MCF 10A (cell line): Measurements from ENCODE around the gene EXD3. TPM values are rescaled to one million over a fixed set of nuclear protein-coding genes. Genes with fewer than 3 reads are reported as not detected.
"Not testable (repeated sequence)": the region's sequence is repeated elsewhere in the genome, so short reads cannot be mapped to it uniquely, and the experiment has no call there.

Source experiments
- BruUV-seq: library from RNA; stranded (reverse); fragments of 400-500 nt; replicated peaks from 2 replicates; lab custom pipeline; 2021; lab: Mats Ljungman, UMichigan
- CTCF ChIA-PET: fragments of 300-600 bp; sonication (Branson Sonifier 250); formaldehyde crosslinking; extraction: SDS; loops from one replicate; lab custom pipeline; 2021; ENCODE audit warnings: antibody characterized with exemption, inconsistent platforms; lab: Yijun Ruan, JAX
- POLR2A ChIA-PET: fragments of 300-600, 350-650 bp; sonication (Branson Sonifier 250); formaldehyde crosslinking; extraction: SDS; loops from one replicate; lab custom pipeline; 2020; ENCODE audit warnings: antibody characterized with exemption, inconsistent platforms; lab: Yijun Ruan, JAX
- DNase-seq: peaks from one replicate; pipeline ENCODE4 v3.0.0-alpha.2; 2018; ENCODE audit not compliant: unreplicated experiment
- H3K27ac Mint-ChIP-seq: one replicate; pipeline ENCODE4 v1.8.0; 2022; ENCODE audit warnings: mild to moderate bottlenecking, low read depth, mixed read lengths; ENCODE audit not compliant: unreplicated experiment
- H3K27me3 Mint-ChIP-seq: one replicate; pipeline ENCODE4 v1.8.0; 2022; ENCODE audit warnings: mixed read lengths; ENCODE audit not compliant: insufficient read depth, unreplicated experiment
- H3K36me3 Mint-ChIP-seq: one replicate; pipeline ENCODE4 v1.8.0; 2022; ENCODE audit warnings: mild to moderate bottlenecking, moderate library complexity, mixed read lengths; ENCODE audit not compliant: insufficient read depth, unreplicated experiment
- H3K4me1 Mint-ChIP-seq: one replicate; pipeline ENCODE4 v1.8.0; 2022; ENCODE audit warnings: mixed read lengths; ENCODE audit not compliant: insufficient read depth, unreplicated experiment
- H3K4me3 Mint-ChIP-seq: one replicate; pipeline ENCODE4 v1.8.0; 2022; ENCODE audit warnings: mild to moderate bottlenecking, moderate library complexity, mixed read lengths; ENCODE audit not compliant: unreplicated experiment
- H3K9me3 Mint-ChIP-seq: one replicate; pipeline ENCODE4 v1.8.0; 2022; ENCODE audit warnings: mixed read lengths; ENCODE audit not compliant: unreplicated experiment
- intact Hi-C: fragments of 100-400 bp; cut with micrococcal nuclease; formaldehyde crosslinking; loops from 2 replicates; pipeline ENCODE4 v1.14.1; 2022
- total RNA-seq: library from RNA; stranded (reverse); gene quantifications from 2 replicates; pipeline ENCODE4 v1.2.3, GENCODE V29; 2022
- TF ChIP-seq, protein P1 (sequence below): fragments of 200-600 bp; IDR thresholded peaks from one replicate; pipeline ENCODE4 v1.8.0; 2022; ENCODE audit warnings: antibody characterized with exemption, mild to moderate bottlenecking; ENCODE audit not compliant: unreplicated experiment

EXD3 gene
- total RNA-seq, 1 experiment from 2014 or later = 17.1 TPM

DNA sequence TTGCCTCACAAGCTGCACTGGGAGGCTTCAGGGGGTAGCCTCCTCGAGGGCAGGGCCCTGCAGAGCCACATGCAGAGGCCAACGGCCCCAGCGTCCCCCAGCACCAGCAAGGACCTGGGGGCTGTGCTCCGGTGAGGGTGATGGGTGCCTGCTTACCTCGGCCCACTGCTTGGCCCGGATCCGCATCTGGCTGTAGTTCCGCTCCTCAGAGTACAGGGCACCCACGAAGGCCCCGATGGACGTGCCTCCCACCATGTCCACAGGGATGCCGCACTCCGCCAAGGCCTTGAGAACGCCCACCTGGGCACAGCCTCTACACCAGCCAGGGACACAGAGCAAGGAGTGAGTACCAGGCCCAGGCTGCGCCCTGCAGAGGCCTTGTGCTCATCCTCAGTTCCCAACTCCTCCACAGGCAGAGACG, 44.2 kb upstream of the EXD3 start:
- no TSS peak for BruUV-seq

DNA sequence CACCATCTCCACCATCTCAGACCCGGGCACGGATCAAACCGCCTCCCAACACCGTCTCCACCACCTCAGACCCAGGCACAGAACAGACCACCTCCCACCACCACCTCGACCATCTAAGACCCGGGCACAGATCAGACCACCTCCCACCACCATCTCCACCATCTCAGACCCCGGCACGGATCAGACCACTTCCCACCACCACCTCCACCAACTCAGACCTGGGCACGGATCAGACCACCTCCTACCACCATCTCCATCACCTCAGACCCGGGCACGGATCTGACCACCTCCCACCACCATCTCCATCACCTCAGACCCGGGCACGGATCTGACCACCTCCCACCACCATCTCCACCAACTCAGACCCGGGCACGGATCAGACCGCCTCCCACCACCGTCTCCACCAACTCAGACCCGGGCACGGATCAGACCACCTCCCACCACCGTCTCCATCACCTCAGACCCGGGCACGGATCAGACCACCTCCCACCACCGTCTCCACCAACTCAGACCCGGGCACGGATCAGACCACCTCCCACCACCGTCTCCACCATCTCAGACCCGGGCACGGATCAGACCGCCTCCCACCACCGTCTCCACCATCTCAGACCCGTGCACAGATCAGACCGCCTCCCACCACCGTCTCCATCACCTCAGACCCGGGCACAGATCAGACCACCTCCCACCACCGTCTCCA, 43.6 kb upstream of the EXD3 start:
- H3K9me3 Mint-ChIP-seq, H3K36me3 Mint-ChIP-seq, intact Hi-C loops, H3K4me3 Mint-ChIP-seq, DNase-seq, BruUV-seq, H3K4me1 Mint-ChIP-seq, H3K27ac Mint-ChIP-seq: not testable (repeated sequence)
- H3K27me3 Mint-ChIP-seq = peaks cover 31% of the 10 kb centered on the region
- POLR2A ChIA-PET = interaction anchor here (0.7 kb wide), 1 partner anchor 226 kb away, joined by 3 read pairs; no protein-coding TSS in a partner anchor
- CTCF ChIA-PET = interaction anchor here (0.6 kb wide), 1 partner anchor 42 kb away, joined by 3 read pairs; no protein-coding TSS in a partner anchor

More for the DNA sequence above, 44.2 kb upstream of the EXD3 start:
- H3K4me1 Mint-ChIP-seq = no peaks in the 10 kb centered on the region
- TF ChIP-seq, protein P1, sequence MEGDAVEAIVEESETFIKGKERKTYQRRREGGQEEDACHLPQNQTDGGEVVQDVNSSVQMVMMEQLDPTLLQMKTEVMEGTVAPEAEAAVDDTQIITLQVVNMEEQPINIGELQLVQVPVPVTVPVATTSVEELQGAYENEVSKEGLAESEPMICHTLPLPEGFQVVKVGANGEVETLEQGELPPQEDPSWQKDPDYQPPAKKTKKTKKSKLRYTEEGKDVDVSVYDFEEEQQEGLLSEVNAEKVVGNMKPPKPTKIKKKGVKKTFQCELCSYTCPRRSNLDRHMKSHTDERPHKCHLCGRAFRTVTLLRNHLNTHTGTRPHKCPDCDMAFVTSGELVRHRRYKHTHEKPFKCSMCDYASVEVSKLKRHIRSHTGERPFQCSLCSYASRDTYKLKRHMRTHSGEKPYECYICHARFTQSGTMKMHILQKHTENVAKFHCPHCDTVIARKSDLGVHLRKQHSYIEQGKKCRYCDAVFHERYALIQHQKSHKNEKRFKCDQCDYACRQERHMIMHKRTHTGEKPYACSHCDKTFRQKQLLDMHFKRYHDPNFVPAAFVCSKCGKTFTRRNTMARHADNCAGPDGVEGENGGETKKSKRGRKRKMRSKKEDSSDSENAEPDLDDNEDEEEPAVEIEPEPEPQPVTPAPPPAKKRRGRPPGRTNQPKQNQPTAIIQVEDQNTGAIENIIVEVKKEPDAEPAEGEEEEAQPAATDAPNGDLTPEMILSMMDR = no peak
- POLR2A ChIA-PET = interaction anchor here (0.7 kb wide), 1 partner anchor 227 kb away, joined by 3 read pairs; no protein-coding TSS in a partner anchor
- DNase-seq = no peak
- no peak overlapping the region for H3K4me3 Mint-ChIP-seq
- no peak overlapping the region for H3K27ac Mint-ChIP-seq
- intact Hi-C loops = no loop called here
- H3K27me3 Mint-ChIP-seq = peaks cover 31% of the 10 kb centered on the region
- CTCF ChIA-PET = interaction anchor here (0.6 kb wide), 1 partner anchor 42 kb away, joined by 3 read pairs; no protein-coding TSS in a partner anchor
- H3K9me3 Mint-ChIP-seq = no peaks in the 10 kb centered on the region
- H3K36me3 Mint-ChIP-seq = no peaks in the 10 kb centered on the region

DNA sequence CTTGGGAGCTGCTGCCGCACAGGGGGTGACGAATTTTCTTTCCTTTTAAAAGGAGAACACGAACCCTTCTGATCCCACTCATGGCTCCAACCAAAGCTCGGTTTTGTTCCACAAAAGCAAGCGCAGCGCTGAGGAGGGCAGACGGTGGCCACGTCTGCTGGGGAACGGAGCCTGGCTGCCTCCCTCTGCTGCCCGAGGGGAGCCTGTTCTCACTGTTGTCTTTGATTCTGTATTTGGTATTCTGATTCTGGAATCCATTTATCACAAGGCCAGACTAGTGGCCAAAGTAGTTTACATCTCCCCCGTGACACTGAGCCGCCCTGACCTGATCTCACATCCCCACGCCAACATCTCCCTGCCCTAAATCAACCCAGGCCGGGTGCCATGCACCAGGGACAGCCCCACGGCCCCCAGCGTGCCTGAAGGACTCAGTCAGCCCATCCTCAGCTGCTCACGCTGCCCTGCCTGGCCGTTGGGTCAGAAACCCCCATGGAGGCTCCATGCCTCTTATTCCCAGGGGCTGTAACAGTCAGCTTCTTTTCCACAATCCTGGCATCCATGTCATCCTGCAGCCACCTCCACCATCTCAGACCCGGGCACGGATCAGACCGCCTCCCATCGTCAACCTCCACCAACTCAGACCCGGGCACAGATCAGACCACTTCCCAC, 42.9 kb upstream of the EXD3 start:
- BruUV-seq = no TSS peak
- POLR2A ChIA-PET = interaction anchor here (0.7 kb wide), 1 partner anchor 254 kb away, joined by 3 read pairs; no protein-coding TSS in a partner anchor
- CTCF ChIA-PET = no interaction called here
- no peak overlapping the region for H3K27ac Mint-ChIP-seq
- TF ChIP-seq, protein P1 = no peak
- no peak overlapping the region for H3K4me3 Mint-ChIP-seq
- no peaks in the 10 kb centered on the region for H3K36me3 Mint-ChIP-seq
- no peaks in the 10 kb centered on the region for H3K9me3 Mint-ChIP-seq
- H3K4me1 Mint-ChIP-seq = no peaks in the 10 kb centered on the region
- intact Hi-C loops = no loop called here
- H3K27me3 Mint-ChIP-seq = peaks cover 27% of the 10 kb centered on the region
- no peak for DNase-seq

DNA sequence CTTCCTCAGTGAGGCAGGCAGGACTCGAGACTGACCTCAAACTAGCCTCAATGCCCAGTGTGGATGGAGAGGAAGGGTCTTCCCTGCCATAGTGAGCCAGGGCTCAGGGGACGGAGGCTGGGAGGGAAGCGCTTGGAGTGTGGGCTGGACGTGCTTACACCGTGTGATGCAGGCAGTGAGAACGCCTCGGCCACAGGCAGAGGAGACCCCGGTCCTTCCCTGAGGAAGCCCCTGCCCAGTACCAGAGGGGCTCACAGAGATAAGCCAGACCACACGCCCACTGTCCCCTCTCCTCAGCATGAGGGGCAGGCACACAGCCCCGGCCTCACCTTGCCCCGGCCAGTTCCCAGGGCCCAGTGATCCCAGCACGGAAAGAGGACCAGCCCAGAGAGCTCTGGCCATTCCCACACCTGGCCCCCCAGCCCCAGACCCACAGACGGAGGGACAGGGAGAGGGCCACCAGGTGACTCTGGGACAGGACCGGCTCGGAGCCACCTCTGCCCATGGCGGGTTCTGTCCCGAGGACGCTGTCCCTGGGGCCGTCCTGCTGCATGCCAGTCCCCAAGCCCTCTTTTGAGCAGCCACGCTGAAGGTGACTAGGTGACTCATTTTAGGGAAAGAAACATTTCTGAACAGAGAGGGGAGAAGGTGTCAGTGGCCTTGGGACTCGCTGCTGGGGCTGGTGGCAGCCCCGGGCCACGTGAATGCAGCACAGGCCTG, 42.2 kb upstream of the EXD3 start:
- TF ChIP-seq, protein P1 = no peak
- no peak overlapping the region for H3K4me3 Mint-ChIP-seq

More for the DNA sequence above, 42.2 kb upstream of the EXD3 start:
- intact Hi-C loops = no loop called here
- ChIA-PET CTCF (interaction anchor here (0.6 kb wide), 1 partner anchor 136 kb away, joined by 3 read pairs; no protein-coding TSS in a partner anchor), POLR2A (no interaction called here)
- Mint-ChIP-seq H3K36me3 (no peaks in the 10 kb centered on the region), H3K27me3 (peaks cover 20% of the 10 kb centered on the region), H3K4me1 (no peaks in the 10 kb centered on the region), H3K27ac (no peak overlapping the region), H3K9me3 (no peaks in the 10 kb centered on the region)
- BruUV-seq = no TSS peak
- no peak for DNase-seq
